SK-N-SH (cell line): ENCODE results near the gene CLMN.

Source experiments
- EP300 ChIP-seq, 2 experiments: IDR thresholded peaks; 2 replicates each; pipeline versions ENCODE4 v1.4.0 to v1.6.1; 2012; ENCODE audit warnings: borderline replicate concordance in 1 of 2, low read depth in 1 of 2, low read length in 1 of 2
- JUND ChIP-seq: IDR thresholded peaks from 2 replicates; pipeline ENCODE4 v1.4.0; 2012
- MXI1 ChIP-seq: IDR thresholded peaks from 2 replicates; pipeline ENCODE4 v1.6.1; 2012; ENCODE audit warnings: mild to moderate bottlenecking, low read depth, low read length, improper control_type of control experiment
- POLR2AphosphoS5 ChIP-seq: IDR thresholded peaks from 2 replicates; pipeline ENCODE4 v1.6.1; 2012; ENCODE audit warnings: low read depth, low read length
- TF ChIP-seq, protein P1 (sequence below): fragments of 200-600 bp; sonication (generic); IDR thresholded peaks from 2 replicates; pipeline ENCODE4 v1.6.1; 2017; ENCODE audit warnings: antibody characterized with exemption, mild to moderate bottlenecking, moderate library complexity
- TF ChIP-seq, protein P2 (sequence below): IDR thresholded peaks from 2 replicates; pipeline ENCODE4 v1.6.1; 2012; ENCODE audit warnings: mild to moderate bottlenecking, low read depth, low read length, moderate library complexity
- TF ChIP-seq, protein P3 (sequence below): IDR thresholded peaks from 2 replicates; pipeline ENCODE4 v1.4.0; 2012; ENCODE audit warnings: low read depth

DNA sequence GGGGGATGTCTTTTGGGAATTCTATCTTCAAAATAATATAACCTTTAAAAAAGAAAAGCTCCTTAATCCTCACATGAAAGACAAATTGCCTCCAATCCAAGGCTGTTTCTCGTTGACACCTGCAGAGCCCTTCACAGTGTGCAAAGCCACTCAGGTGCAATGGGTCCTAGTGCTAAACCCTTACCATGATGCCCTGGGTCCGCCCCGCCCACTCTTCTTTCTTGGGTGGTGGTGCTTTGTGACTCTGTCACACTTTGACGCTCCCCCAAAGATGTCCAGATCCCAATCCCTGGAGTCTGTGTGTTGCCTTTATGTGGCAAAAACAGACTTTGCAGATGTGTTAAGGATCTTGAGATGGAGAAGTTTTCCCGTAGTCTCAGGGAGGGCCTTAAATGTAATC is 29.7 kb downstream of the CLMN start:
- no peak for TF ChIP-seq JUND
- TF ChIP-seq, protein P1, sequence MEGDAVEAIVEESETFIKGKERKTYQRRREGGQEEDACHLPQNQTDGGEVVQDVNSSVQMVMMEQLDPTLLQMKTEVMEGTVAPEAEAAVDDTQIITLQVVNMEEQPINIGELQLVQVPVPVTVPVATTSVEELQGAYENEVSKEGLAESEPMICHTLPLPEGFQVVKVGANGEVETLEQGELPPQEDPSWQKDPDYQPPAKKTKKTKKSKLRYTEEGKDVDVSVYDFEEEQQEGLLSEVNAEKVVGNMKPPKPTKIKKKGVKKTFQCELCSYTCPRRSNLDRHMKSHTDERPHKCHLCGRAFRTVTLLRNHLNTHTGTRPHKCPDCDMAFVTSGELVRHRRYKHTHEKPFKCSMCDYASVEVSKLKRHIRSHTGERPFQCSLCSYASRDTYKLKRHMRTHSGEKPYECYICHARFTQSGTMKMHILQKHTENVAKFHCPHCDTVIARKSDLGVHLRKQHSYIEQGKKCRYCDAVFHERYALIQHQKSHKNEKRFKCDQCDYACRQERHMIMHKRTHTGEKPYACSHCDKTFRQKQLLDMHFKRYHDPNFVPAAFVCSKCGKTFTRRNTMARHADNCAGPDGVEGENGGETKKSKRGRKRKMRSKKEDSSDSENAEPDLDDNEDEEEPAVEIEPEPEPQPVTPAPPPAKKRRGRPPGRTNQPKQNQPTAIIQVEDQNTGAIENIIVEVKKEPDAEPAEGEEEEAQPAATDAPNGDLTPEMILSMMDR = no peak
- no peak for TF ChIP-seq EP300 (IDR thresholded peaks at IDR 0.05; ENCODE audit: borderline replicate concordance in 1 of 2, low read depth in 1 of 2, low read length in 1 of 2)
- TF ChIP-seq POLR2AphosphoS5 = no peak
- TF ChIP-seq, protein P2, sequence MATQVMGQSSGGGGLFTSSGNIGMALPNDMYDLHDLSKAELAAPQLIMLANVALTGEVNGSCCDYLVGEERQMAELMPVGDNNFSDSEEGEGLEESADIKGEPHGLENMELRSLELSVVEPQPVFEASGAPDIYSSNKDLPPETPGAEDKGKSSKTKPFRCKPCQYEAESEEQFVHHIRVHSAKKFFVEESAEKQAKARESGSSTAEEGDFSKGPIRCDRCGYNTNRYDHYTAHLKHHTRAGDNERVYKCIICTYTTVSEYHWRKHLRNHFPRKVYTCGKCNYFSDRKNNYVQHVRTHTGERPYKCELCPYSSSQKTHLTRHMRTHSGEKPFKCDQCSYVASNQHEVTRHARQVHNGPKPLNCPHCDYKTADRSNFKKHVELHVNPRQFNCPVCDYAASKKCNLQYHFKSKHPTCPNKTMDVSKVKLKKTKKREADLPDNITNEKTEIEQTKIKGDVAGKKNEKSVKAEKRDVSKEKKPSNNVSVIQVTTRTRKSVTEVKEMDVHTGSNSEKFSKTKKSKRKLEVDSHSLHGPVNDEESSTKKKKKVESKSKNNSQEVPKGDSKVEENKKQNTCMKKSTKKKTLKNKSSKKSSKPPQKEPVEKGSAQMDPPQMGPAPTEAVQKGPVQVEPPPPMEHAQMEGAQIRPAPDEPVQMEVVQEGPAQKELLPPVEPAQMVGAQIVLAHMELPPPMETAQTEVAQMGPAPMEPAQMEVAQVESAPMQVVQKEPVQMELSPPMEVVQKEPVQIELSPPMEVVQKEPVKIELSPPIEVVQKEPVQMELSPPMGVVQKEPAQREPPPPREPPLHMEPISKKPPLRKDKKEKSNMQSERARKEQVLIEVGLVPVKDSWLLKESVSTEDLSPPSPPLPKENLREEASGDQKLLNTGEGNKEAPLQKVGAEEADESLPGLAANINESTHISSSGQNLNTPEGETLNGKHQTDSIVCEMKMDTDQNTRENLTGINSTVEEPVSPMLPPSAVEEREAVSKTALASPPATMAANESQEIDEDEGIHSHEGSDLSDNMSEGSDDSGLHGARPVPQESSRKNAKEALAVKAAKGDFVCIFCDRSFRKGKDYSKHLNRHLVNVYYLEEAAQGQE = no peak
- TF ChIP-seq, protein P3, sequence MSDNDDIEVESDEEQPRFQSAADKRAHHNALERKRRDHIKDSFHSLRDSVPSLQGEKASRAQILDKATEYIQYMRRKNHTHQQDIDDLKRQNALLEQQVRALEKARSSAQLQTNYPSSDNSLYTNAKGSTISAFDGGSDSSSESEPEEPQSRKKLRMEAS = no peak
- no peak for TF ChIP-seq MXI1
